Neuron (in vitro differentiated cells): Measurements from ENCODE around the gene OCEL1.

Experiments used
- H2AFZ ChIP-seq: one replicate; pipeline ENCODE4 v1.6.1; 2013; ENCODE audit warnings: low read depth, mild to moderate bottlenecking, inconsistent platforms, low read length, moderate library complexity
- H3K27me3 ChIP-seq: one replicate; pipeline ENCODE4 v1.6.1; 2013; ENCODE audit warnings: low read length; ENCODE audit not compliant: insufficient read depth
- H3K36me3 ChIP-seq: one replicate; pipeline ENCODE4 v1.6.1; 2013; ENCODE audit warnings: low read length; ENCODE audit not compliant: insufficient read depth
- H3K4me1 ChIP-seq: one replicate; pipeline ENCODE4 v1.6.1; 2013; ENCODE audit warnings: low read length; ENCODE audit not compliant: insufficient read depth
- H3K4me3 ChIP-seq: 2 replicates; pipeline ENCODE4 v1.5.1; 2013; ENCODE audit warnings: mild to moderate bottlenecking, low read length, moderate library complexity
- H3K9me3 ChIP-seq: one replicate; pipeline ENCODE4 v1.6.1; 2013; ENCODE audit warnings: low read length

Gene OCEL1

DNA sequence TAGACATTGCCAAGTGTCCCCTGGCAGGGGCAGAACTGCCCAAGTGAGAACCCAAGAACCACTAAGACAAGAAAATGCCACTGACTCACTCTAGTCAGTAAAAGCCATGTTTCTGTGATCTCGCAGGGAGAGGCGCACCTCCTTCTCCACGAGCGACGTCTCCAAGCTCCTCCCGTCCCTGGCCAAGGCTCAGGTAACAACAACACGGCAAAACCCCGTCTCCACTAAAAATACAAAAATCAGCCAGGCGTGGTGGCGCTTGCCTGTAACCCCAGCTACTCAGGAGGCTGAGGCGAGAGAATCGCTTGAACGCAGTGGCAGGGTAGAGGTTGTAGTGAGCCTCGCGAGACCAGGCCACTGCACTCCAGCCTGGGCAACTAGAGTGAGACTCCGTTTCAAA is 28.4 kb upstream of the OCEL1 start:
- Histone ChIP-seq H3K4me3 (no peak overlapping the region), H3K27me3 (no peaks in the 10 kb centered on the region), H3K36me3 (peaks cover 83% of the 10 kb centered on the region)

DNA sequence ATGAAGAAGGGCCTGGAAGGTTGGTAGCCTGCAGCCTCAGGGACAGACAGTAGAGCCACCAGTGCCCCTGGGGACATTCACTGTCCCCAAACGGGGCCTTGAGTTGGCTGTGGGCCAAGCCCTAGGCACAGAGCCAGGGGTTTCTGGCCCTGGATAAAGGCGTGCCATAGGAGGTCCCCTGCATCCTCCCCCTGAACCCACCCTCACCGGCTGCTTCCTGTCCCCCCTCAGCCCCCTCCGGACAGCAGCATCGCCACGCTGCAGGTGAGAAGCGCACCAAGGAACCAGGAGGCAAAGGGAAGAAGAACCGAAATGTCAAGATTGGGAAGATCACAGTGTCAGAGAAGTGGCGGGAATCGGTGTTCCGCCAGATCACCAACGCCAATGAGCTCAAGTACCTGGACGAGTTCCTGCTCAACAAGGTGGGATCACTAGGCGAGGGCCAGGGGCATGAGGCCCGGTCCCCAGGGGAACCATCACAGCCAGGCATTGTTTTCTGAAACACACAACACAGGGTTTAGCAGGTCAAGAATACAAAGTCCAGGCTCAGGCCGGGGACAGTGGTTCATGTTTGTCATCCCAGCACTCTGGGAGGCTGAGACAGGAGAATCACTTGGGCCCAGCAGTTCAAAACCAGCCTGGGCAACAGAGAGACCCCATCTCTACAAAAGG is 25.5 kb upstream of the OCEL1 start:
- Histone ChIP-seq H2AFZ (no peak overlapping the region), H3K36me3 (peaks cover 76% of the 10 kb centered on the region), H3K4me1 (no peaks in the 10 kb centered on the region), H3K27me3 (no peaks in the 10 kb centered on the region), H3K9me3 (no peaks in the 10 kb centered on the region), H3K4me3 (no peak overlapping the region)

More for the DNA sequence above, 28.4 kb upstream of the OCEL1 start:
- H3K4me1 ChIP-seq: no peaks in the 10 kb centered on the region
- H2AFZ ChIP-seq: no peak overlapping the region
- H3K9me3 ChIP-seq: no peaks in the 10 kb centered on the region

DNA sequence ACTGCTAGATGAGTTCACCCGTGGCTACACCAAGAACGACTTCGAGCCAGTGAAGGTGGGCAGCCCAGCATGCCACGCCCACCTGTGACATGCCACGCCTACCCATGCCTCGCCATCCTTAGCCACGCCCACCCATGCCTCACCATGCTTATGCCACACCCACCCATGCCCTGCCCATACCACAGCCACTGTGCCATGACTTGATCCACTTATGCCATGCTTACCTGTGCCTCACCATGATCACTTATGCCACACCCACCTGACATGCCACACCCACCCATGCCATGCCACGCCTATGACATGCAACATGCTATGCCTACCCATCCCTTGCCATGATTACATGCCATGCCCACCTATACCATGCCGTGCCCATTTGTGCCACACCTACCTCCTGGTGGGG is 23.8 kb upstream of the OCEL1 start:
- Histone ChIP-seq H2AFZ (no peak overlapping the region), H3K36me3 (peaks cover 81% of the 10 kb centered on the region), H3K9me3 (no peaks in the 10 kb centered on the region), H3K4me1 (no peaks in the 10 kb centered on the region), H3K4me3 (no peak overlapping the region), H3K27me3 (no peaks in the 10 kb centered on the region)

DNA sequence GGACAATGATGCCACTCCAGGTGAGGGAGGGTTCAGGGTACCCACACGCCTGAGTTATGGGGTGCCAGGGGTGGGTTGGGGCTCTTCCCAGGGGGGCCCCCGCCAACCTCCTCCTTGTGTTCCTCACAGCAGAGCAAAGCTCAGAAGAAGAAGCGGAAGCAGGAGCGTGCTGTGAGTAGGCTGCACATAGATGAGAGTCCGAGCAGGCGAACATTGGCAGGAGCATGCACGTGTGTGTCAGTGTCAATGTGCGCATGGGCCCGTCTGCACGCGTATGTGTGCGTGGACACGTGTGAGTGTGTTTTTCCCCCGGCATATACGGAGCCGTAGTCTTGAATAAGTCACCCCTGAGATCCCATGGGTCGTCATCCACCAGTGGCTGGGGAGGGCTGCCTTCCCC is 23.3 kb upstream of the OCEL1 start:
- Histone ChIP-seq H3K4me3 (no peak overlapping the region), H3K9me3 (no peaks in the 10 kb centered on the region), H3K27me3 (no peaks in the 10 kb centered on the region), H2AFZ (no peak overlapping the region), H3K36me3 (peaks cover 76% of the 10 kb centered on the region), H3K4me1 (no peaks in the 10 kb centered on the region)

DNA sequence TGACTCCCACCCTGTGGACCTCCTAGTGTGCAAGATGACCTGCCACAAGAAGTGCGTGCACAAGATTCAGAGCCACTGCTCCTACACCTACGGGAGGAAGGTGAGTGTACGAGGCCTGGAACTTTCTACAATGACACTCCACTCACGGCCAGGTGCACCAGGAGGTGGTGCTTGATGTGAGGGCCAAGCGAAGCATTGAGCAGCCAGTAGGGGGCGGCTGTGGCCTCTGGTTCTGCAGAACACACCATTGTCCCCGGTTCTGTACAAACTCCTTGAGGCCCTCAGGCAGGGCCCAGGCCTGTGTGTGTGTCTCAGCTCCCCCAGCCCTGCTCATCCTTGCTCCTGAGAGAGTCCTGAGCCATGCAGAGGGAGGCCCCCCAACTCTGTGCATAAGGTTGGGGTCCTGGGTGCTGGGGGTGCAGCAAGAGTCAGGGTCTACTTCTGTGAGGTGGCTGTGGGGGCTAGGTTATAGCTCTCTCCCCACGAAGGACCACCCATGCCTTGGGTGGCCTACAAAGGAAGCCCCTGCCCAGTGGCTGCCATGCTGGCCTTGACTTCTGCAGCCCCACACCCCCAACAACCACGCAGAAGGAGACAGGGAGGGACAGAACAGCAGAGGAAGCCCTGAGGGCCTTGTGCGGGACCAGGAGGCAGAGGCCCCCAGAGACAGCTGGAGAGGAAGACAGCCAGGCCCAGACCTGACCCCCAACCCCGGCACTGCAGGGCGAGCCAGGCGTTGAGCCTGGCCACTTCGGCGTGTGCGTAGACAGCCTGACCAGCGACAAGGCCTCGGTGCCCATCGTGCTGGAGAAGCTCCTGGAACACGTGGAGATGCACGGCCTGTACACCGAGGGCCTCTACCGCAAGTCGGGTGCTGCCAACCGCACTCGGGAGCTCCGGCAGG is 20.5 kb upstream of the OCEL1 start:
- Histone ChIP-seq H3K9me3 (peaks cover 1% of the 10 kb centered on the region), H3K4me3 (no peak overlapping the region), H3K27me3 (no peaks in the 10 kb centered on the region), H2AFZ (no peak overlapping the region), H3K4me1 (no peaks in the 10 kb centered on the region), H3K36me3 (peaks cover 77% of the 10 kb centered on the region)

DNA sequence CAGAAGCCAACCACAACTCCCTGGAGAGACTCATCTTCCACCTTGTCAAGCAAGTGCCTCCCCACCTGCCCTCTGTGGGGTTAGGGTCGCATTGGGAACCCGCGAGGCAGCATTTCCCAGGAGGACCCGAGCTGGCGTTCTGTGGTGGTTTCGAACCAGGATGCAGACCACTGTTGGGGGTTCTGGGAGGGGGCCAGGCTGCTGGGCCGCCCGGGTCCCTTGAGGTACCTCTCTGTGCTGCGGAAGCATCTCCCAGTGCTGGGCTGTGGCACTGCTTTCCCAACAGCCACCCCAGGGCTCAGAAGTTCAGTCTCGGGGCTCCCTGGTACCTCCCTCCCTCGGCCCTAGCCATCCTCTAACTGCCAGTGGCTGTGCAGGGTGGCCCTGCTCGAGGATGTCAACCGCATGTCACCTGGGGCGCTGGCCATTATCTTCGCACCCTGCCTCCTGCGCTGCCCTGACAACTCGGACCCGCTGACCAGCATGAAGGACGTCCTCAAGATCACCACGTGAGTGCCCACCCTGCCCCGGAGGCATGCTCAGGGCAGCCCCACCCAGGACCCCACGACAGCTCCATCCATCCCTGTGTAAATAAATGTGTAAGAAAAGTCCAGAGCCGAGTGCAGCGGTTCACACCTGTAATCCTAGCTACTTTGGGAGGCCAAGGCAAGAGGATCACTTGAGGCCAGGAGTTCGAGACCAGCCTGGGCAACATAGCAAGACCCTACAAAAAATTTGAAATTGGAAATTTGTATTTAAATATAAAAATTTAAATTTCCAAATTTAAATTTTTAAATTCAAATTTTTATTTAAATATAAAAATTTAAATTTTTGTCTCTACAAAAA is 19.1 kb upstream of the OCEL1 start:
- Histone ChIP-seq H3K27me3 (no peaks in the 10 kb centered on the region), H2AFZ (no peak overlapping the region), H3K9me3 (peaks cover 1% of the 10 kb centered on the region), H3K36me3 (peaks cover 66% of the 10 kb centered on the region), H3K4me1 (no peaks in the 10 kb centered on the region), H3K4me3 (no peak overlapping the region)

DNA sequence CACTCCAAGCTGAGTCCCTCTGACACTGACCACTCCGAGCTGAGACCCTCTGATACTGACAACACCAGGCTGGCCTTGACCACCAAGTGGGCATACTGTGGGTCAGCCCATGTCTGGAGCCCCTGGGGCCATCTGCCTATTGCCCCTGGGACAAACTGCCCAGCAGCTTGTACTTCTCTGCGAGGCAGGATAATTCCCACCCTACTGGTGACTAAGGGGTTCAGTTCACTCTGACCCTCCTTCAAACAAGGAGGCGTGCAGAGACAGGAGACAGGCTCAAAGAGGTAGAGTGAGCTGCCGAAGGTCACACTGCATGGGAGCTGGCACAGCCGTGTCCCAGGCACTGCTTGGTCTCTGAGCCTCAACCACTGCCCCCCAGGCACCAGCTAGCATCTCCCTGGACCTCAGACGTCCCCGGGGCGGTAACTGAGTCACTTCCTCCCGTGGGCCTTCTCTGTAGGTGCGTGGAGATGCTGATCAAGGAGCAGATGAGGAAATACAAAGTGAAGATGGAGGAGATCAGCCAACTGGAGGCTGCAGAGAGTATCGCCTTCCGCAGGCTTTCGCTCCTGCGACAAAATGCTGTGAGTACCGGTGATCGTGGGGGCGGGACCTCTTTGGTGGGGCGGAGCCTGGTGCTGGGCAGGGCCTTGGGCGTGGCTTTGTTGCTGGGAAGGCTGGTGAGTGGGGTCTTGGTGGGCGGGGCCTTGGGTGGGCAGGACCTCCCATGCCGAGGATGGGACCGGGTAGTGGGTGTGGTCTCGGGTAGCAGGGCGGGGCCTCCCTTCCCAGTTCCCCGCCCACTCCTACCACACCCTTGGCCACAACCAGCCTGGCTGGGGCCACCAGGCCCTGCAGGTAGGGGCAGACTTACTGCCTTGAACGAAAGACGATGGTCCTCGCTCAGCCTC is 16.6 kb upstream of the OCEL1 start:
- H3K36me3 ChIP-seq: peaks cover 58% of the 10 kb centered on the region
- H3K9me3 ChIP-seq: peaks cover 1% of the 10 kb centered on the region
- H2AFZ ChIP-seq: no peak overlapping the region
- H3K27me3 ChIP-seq: no peaks in the 10 kb centered on the region
- no peak overlapping the region for H3K4me3 ChIP-seq
- H3K4me1 ChIP-seq: peaks cover 2% of the 10 kb centered on the region

DNA sequence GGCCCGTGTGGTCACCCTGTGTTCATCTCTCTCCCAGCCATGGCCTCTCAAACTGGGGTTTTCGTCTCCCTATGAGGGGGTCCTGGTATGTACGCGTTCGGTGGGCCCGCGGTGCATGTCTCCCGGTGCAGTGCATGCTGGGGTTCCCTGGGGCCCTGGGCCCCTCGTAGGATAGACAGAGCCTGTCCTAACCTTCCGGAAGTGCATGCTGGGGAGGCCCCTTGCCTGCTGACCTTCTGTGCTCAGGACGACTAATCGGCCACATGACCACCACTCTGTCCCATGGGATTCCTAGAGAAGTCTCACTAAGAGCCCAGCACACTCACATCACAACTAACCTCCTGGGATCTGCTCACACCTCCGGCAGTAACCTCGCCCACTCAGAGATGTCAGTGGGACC is 15.7 kb upstream of the OCEL1 start:
- no peaks in the 10 kb centered on the region for H3K27me3 ChIP-seq
- H3K4me3 ChIP-seq: no peak overlapping the region
- peaks cover 1% of the 10 kb centered on the region for H3K9me3 ChIP-seq
- H3K36me3 ChIP-seq: peaks cover 52% of the 10 kb centered on the region
- no peak overlapping the region for H2AFZ ChIP-seq
- peaks cover 8% of the 10 kb centered on the region for H3K4me1 ChIP-seq

DNA sequence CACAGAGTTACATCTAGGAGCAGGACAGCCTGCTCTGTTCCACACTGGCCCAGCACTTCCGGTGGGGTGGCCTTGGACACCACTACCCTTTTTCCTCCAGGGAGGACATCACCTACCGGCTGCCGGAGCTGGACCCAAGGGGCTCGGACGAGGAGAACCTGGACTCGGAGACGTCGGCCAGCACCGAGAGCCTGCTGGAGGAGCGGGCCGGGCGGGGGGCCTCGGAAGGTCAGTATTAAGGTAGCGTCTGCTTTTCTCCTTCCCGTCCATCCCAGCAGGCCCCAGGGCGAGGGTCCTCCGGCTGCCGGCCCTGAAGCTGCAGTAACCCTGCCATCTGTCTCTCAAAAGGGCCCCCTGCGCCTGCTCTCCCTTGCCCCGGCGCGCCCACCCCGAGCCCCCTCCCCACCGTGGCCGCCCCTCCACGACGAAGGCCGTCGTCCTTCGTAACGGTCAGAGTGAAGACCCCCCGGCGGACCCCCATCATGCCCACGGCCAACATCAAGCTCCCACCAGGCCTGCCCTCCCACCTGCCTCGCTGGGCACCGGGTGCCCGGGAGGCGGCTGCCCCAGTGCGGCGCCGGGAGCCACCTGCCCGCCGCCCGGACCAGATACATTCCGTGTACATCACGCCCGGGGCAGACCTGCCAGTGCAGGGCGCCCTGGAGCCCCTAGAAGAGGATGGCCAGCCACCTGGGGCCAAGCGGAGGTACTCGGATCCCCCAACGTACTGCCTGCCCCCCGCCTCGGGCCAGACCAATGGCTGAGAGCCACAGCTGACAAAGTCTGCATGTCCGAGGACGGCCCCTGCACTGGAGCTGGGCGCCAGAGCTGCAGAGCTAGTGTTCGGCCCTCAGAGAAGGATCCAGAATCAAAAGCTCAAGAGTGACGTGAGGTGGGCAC is 14.2 kb upstream of the OCEL1 start:
- H3K4me1 ChIP-seq: peaks cover 8% of the 10 kb centered on the region
- no peaks in the 10 kb centered on the region for H3K27me3 ChIP-seq
- peaks cover 38% of the 10 kb centered on the region for H3K36me3 ChIP-seq
- no peak overlapping the region for H3K4me3 ChIP-seq
- peaks cover 1% of the 10 kb centered on the region for H3K9me3 ChIP-seq
- H2AFZ ChIP-seq: no peak overlapping the region

DNA sequence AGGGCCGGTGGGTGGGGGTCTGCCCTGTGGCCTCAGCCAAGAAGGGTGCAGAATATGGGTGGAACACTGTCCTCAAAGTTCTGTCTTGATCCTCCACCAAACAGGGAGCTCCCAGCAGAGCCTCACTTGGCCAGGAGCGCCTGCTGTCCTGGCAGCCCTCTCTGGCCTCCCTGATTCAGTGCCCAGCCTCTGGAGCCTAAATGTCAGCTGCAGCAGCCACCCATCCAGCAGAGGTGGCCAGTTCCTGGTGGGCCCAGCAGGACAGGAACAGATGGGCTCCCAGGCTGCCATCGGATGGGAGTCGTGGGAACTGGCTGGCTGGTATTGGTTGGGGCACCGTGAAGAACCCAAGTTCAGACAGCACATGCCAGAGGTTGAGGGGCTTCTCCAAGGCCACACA is 12.7 kb upstream of the OCEL1 start:
- H3K4me3 ChIP-seq: no peak overlapping the region
- no peaks in the 10 kb centered on the region for H3K27me3 ChIP-seq
- H2AFZ ChIP-seq: no peak overlapping the region
- H3K36me3 ChIP-seq: peaks cover 44% of the 10 kb centered on the region
- peaks cover 8% of the 10 kb centered on the region for H3K4me1 ChIP-seq
- H3K9me3 ChIP-seq: peaks cover 1% of the 10 kb centered on the region

DNA sequence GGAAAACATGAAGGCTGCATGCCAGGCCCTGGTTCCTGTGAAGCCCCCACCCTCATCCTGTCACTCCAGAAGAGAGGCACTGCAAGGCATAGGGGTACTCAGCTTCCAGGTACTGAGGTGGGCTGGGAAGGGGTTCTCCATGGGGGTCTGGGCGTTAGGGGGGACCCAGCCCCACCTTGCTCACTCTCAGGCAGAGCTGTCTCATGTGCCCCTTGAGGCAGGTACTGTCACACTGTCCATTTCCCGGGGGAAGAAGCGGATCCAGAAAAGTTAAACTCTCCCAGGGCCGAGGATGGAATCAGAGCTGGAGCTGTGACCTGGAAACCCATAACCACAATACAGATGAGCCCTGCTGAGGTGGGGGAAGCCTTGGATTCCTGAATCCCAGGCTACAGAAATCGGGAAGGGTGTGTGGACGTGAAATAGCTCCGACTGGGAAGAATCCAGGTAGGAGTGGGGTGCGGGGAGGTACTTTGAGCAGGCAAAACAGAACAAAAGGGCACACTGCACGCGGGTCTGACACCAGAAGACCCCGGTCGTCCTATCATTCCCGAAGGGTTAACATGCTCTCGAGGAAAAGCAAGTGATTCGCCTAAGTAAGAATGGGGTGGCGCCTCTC is 11.4 kb upstream of the OCEL1 start:
- Histone ChIP-seq H3K9me3 (no peaks in the 10 kb centered on the region), H3K27me3 (no peaks in the 10 kb centered on the region), H3K4me1 (peaks cover 8% of the 10 kb centered on the region), H3K4me3 (peak overlapping the region; percentile 76), H3K36me3 (peaks cover 39% of the 10 kb centered on the region), H2AFZ (peak overlapping the region; percentile 78)
